IPS DF 4.7 (cell line): ENCODE measurements around the gene ADAMTS13.

Experiments
- DNase-seq: peaks from one replicate; pipeline ENCODE4 v3.0.0-alpha.2; 2013; ENCODE audit warnings: low spot score; ENCODE audit errors: extremely low read depth

ADAMTS13 gene

DNA sequence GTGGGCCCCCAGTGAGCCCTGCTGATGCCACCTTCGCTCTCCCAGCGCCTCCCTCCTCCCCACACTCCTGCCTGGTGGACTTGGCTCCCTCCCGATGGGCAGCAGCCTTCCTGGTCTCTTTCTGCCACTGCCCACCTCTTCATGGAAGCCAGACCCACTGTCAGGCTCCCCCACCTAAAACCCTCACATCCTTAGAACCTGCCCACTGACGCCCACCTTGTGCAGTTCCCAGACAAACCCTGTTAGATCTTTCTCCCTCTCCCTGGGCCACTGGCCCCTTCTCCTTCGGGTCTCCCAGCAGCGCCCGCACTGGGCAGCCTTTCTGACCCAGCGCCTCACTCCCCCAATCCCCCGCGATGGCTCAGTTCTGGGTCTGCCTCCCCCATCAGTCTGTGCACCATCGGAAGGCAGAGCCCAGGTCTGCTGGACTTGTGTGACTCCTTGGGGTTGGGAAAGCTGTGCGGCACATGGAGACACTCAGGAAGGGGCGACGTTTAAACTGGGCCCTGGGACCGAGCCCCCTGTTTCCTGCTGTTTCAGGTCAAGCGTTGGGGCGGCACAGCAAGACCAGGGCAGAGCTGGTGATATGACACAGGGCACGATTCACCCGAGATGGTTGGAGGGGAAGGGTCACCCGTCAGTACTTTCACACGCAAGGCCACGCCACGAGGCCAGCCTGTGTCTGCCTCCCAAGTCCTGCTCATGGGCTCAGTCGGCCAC is 85.2 kb downstream of the ADAMTS13 start:
- DNase-seq = no peak

DNA sequence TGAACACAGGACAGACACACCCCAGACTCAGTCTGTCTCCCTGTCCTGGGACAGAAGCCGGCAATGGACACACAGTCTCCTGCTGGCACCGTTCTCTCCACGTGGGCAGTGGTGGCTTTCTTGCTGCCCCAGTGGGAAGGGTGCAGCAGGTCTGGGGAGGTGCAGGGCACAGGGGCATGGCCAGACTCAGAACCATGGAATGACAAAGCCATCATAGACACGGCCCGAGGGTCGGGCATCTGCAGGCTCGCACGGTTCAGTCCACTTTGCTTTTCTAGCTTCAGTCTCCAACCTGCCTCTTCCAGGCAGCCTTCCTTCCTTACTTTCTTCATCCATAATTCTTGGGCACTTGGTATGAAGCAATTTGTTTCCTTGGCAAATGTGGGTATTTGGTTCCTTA is 85.9 kb downstream of the ADAMTS13 start:
- no peak for DNase-seq
